HepG2 (cell line): ENCODE data around the gene PLSCR4. TPM values are rescaled to one million over a fixed set of nuclear protein-coding genes. Genes with fewer than 3 reads are reported as not detected.

ENCODE experiments used
- ATAC-seq: fragments of 200-7000 bp; cut with Tn5 transposase; 3 replicates; pipeline ENCODE4 v1.9.1; 2020; ENCODE audit warnings: mild to moderate bottlenecking, moderate library complexity
- BruUV-seq: library from RNA; stranded (reverse); fragments of 400-500 nt; replicated peaks from 2 replicates; lab custom pipeline; 2021; lab: Mats Ljungman, UMichigan
- CTCF ChIA-PET: fragments of 300-600 bp; formaldehyde crosslinking; extraction: SDS; loops from one replicate; lab custom pipeline; 2021; ENCODE audit warnings: low total read pairs, inconsistent platforms, low intra/inter-chr PET ratio; lab: Yijun Ruan, JAX
- POLR2A ChIA-PET: fragments of 350-600 bp; sonication (Branson Sonifier 250); formaldehyde crosslinking; loops from one replicate; lab custom pipeline; 2020; ENCODE audit warnings: antibody characterized with exemption, inconsistent platforms; lab: Yijun Ruan, JAX
- DNase-seq: peaks from one replicate; pipeline ENCODE4 v3.0.0-alpha.2; 2015; ENCODE audit warnings: low spot score
- FAIRE-seq: peaks from 3 replicates; lab custom pipeline; 2011; peaks lifted over from hg19 to GRCh38; lab: Jason Lieb, UNC
- H2AFZ ChIP-seq: one replicate; pipeline ENCODE4 v1.6.1; 2011; ENCODE audit warnings: low read length, inconsistent platforms
- H3K27ac ChIP-seq: fragments of 300-600 bp; 3 replicates; pipeline ENCODE4 v1.8.0; 2011; ENCODE audit warnings: mixed run types, mild to moderate bottlenecking, mixed read lengths, low read length, inconsistent platforms; ENCODE audit not compliant: insufficient read depth; ENCODE audit errors: extremely low read length
- H3K27me3 ChIP-seq, 2 experiments: fragments of 200-600 bp in 1 of 2; 2 replicates in 1 of 2; 3 replicates in 1 of 2; pipeline versions ENCODE4 v1.6.0 to v1.8.0; 2011; ENCODE audit warnings: low read length in 2 of 2, mild to moderate bottlenecking in 2 of 2, moderate library complexity in 2 of 2, inconsistent platforms in 1 of 2; ENCODE audit not compliant: insufficient read depth in 2 of 2, control insufficient read depth in 1 of 2
- H3K36me3 ChIP-seq, 2 experiments: fragments of 200-600 bp in 1 of 2; replicated peaks in 1 of 2; 2 replicates in 1 of 2; 3 replicates in 1 of 2; pipeline versions ENCODE4 v1.5.1 to v1.8.0; 2011; ENCODE audit warnings: low read length in 2 of 2, inconsistent platforms in 1 of 2; ENCODE audit not compliant: insufficient read depth in 2 of 2, control insufficient read depth in 1 of 2
- H3K4me1 ChIP-seq: 2 replicates; pipeline ENCODE4 v1.5.1; 2012; ENCODE audit warnings: low read length, inconsistent platforms; ENCODE audit not compliant: insufficient read depth
- H3K4me2 ChIP-seq: 2 replicates; pipeline ENCODE4 v1.6.0; 2011; ENCODE audit warnings: low read depth, low read length, inconsistent platforms
- H3K4me3 ChIP-seq, 3 experiments: fragments of 200-600 bp in 1 of 3; sonication (generic), shearing (Covaris generic) in 1 of 3; replicated peaks in 1 of 3; 2 replicates each; pipeline ENCODE4 v1.5.1; 2011 to 2016; ENCODE audit warnings: low read length in 3 of 3, inconsistent platforms in 2 of 3, low read depth in 2 of 3, mild to moderate bottlenecking in 2 of 3, control low read depth in 1 of 3, mixed read lengths in 1 of 3; ENCODE audit not compliant: insufficient read depth in 1 of 3
- H3K79me2 ChIP-seq: one replicate; pipeline ENCODE4 v1.6.1; 2011; ENCODE audit warnings: low read length, inconsistent platforms; ENCODE audit not compliant: insufficient read depth
- H3K9ac ChIP-seq: 2 replicates; pipeline ENCODE4 v1.6.0; 2011; ENCODE audit warnings: mild to moderate bottlenecking, low read depth, low read length, inconsistent platforms; ENCODE audit not compliant: insufficient read depth
- H3K9me3 ChIP-seq: 2 replicates; pipeline ENCODE4 v1.5.1; 2012; ENCODE audit warnings: mild to moderate bottlenecking, low read length
- H4K20me1 ChIP-seq: 2 replicates; pipeline ENCODE4 v1.6.0; 2011; ENCODE audit warnings: inconsistent platforms, mild to moderate bottlenecking, low read length, moderate library complexity; ENCODE audit not compliant: insufficient read depth
- AGO2 ChIP-seq: fragments of 200-400 bp; formaldehyde crosslinking; optimal IDR thresholded peaks from 2 replicates; pipeline ENCODE3; 2017; ENCODE audit warnings: mild to moderate bottlenecking, low read depth, low read length, moderate library complexity
- DMAP1 ChIP-seq: IDR thresholded peaks from 2 replicates; pipeline ENCODE4 v1.6.1; 2016
- ESRRA ChIP-seq: sonication (generic); formaldehyde crosslinking; IDR thresholded peaks from 2 replicates; pipeline ENCODE4 v1.5.1; 2020; ENCODE audit warnings: mild to moderate bottlenecking, low read depth, missing genetic modification reagents
- FLYWCH1 ChIP-seq: sonication (generic); formaldehyde crosslinking; IDR thresholded peaks from 2 replicates; pipeline ENCODE4 v1.8.1; 2023; ENCODE audit warnings: mild to moderate bottlenecking, missing genetic modification reagents
- GPBP1L1 ChIP-seq: sonication (generic); formaldehyde crosslinking; IDR thresholded peaks from 2 replicates; pipeline ENCODE4 v1.5.0; 2020; ENCODE audit warnings: mild to moderate bottlenecking, missing genetic modification reagents
- MED13 ChIP-seq: sonication (generic); formaldehyde crosslinking; IDR thresholded peaks from 2 replicates; pipeline ENCODE4 v1.5.0; 2020; ENCODE audit warnings: missing genetic modification reagents
- PCBP2 ChIP-seq: fragments of 200-400 bp; formaldehyde crosslinking; optimal IDR thresholded peaks from 2 replicates; pipeline ENCODE3; 2018; ENCODE audit warnings: low read length, low read depth; ENCODE audit not compliant: poor library complexity, severe bottlenecking
- SATB2 ChIP-seq: sonication (generic); formaldehyde crosslinking; IDR thresholded peaks from 2 replicates; pipeline ENCODE4 v1.5.0; 2020; ENCODE audit warnings: missing genetic modification reagents
- SNRNP70 ChIP-seq: fragments of 200-400 bp; formaldehyde crosslinking; IDR thresholded peaks from 2 replicates; pipeline ENCODE4 v1.6.1; 2017; ENCODE audit warnings: mild to moderate bottlenecking, low read depth, low read length, moderate library complexity
- TBP ChIP-seq: sonication (generic); formaldehyde crosslinking; IDR thresholded peaks from 2 replicates; pipeline ENCODE4 v1.5.0; 2020; ENCODE audit warnings: missing genetic modification reagents
- TBX3 ChIP-seq: fragments of 450-650 bp; IDR thresholded peaks from 2 replicates; pipeline ENCODE4 v1.6.1; 2017; ENCODE audit warnings: antibody characterized with exemption, mild to moderate bottlenecking, inconsistent platforms, borderline replicate concordance
- ZFY ChIP-seq: sonication (generic); formaldehyde crosslinking; IDR thresholded peaks from 2 replicates; pipeline ENCODE4 v1.4.0; 2020; ENCODE audit warnings: missing genetic modification reagents
- ZNF205 ChIP-seq: IDR thresholded peaks from 2 replicates; pipeline ENCODE4 v1.6.1; 2018; ENCODE audit warnings: missing biosample characterization, missing genetic modification reagents
- ZNF263 ChIP-seq: sonication (generic); formaldehyde crosslinking; IDR thresholded peaks from 2 replicates; pipeline ENCODE4 v1.4.0; 2020; ENCODE audit warnings: missing genetic modification reagents
- ZNF280D ChIP-seq: sonication (generic); formaldehyde crosslinking; IDR thresholded peaks from 2 replicates; pipeline ENCODE4 v1.5.1; 2020; ENCODE audit warnings: mild to moderate bottlenecking, missing genetic modification reagents
- ZNF326 ChIP-seq: sonication (generic); formaldehyde crosslinking; IDR thresholded peaks from 2 replicates; pipeline ENCODE4 v1.4.0; 2020; ENCODE audit warnings: missing genetic modification reagents, borderline replicate concordance
- ZNF547 ChIP-seq: sonication (generic); formaldehyde crosslinking; IDR thresholded peaks from 2 replicates; pipeline ENCODE4 v1.5.1; 2020; ENCODE audit warnings: mild to moderate bottlenecking, missing genetic modification reagents
- ZNF780A ChIP-seq: sonication (generic); formaldehyde crosslinking; IDR thresholded peaks from 2 replicates; pipeline ENCODE4 v1.8.0; 2022; ENCODE audit warnings: mild to moderate bottlenecking, missing genetic modification reagents, moderate library complexity
- ZNF790 ChIP-seq: sonication (generic); formaldehyde crosslinking; IDR thresholded peaks from 2 replicates; pipeline ENCODE4 v1.8.0; 2022; ENCODE audit warnings: missing genetic modification reagents, mild to moderate bottlenecking, borderline replicate concordance
- ZNF792 ChIP-seq: IDR thresholded peaks from 2 replicates; pipeline ENCODE4 v1.6.1; 2016
- WGBS: methylation state at CpG from one replicate; pipeline ENCODE4 v1.1.6; 2017; ENCODE audit warnings: low lambda C conversion rate; 5-methylcytosine and 5-hydroxymethylcytosine counted together
- in situ Hi-C: cut with HindIII; loops from 2 replicates; pipeline ENCODE4 v1.10.0; 2017; ENCODE audit warnings: low pct_unique_long_range_greater_than_20kb; ENCODE audit not compliant: extremely low pct_ligation_motif_present
- intact Hi-C: fragments of 100-400 bp; cut with micrococcal nuclease; formaldehyde crosslinking; loops from one replicate; pipeline ENCODE4 v1.10.0; 2022; ENCODE audit not compliant: unreplicated experiment
- polyA plus RNA-seq, 8 experiments: library from polyadenylated mRNA; depleted of rRNA in 3 of 8; stranded (reverse) in 7 of 8; unstranded in 1 of 8; fragments of >200 nt; fragmentation: Illumina TruSeq in 4 of 8; extraction: Trizol in 4 of 8; gene quantifications; 2 replicates each; pipeline versions ENCODE4 v1.2.1 to v1.2.3, GENCODE V29; 2011 to 2016; ENCODE audit warnings: low read depth in 4 of 8, missing spikeins in 1 of 8, mixed read lengths in 1 of 8; ENCODE audit not compliant: insufficient read depth in 1 of 8
- total RNA-seq, 5 experiments: library from RNA; depleted of rRNA; stranded (reverse); fragments of >200 nt; fragmentation: Illumina TruSeq; extraction: Trizol; gene quantifications; 2 replicates each; pipeline ENCODE4 v1.2.3, GENCODE V29; 2016; ENCODE audit warnings: low read depth in 1 of 5

Gene PLSCR4
- total and polyA plus RNA-seq, 2 of the 13 experiments (the other 11 are each of a cell fraction or from before 2014, with no cell fraction given), result 1.5 to 59.0 TPM

GRCh38 chr3:146156095-146156494 lies 94.8 kb downstream of the PLSCR4 start:
- H3K27ac ChIP-seq, result peak overlapping the region; percentile 53
- H3K9me3 ChIP-seq, result no peaks in the 10 kb centered on the region
- ChIA-PET POLR2A (interaction anchor here (1.1 kb wide), 1 partner anchor 67 kb away, joined by 3 read pairs; no protein-coding TSS in a partner anchor), CTCF (no interaction called here)
- BruUV-seq, result no TSS peak
- H3K4me2 ChIP-seq, result peak overlapping the region; percentile 87
- H3K9ac ChIP-seq, result peak overlapping the region; percentile 92
- FAIRE-seq, result no peak
- WGBS, result 45% methylated on average over 3 of the region's 4 CpGs
- no peaks in the 10 kb centered on the region; a peak in 1 of 5 replicates for H3K27me3 ChIP-seq
- H3K79me2 ChIP-seq, result peaks cover 97% of the 10 kb centered on the region
- H3K4me3 ChIP-seq, result peak overlapping the region; percentile 94 to 96 (median 94)
- intact Hi-C loops (loop anchor here (10.0 kb wide), 1 partner anchor 1209 kb away; no protein-coding TSS in a partner anchor), in situ Hi-C loops (no loop called here)
- peaks cover 6 to 7% of the 10 kb centered on the region in 2 experiments for H3K36me3 ChIP-seq
- H2AFZ ChIP-seq, result no peak overlapping the region
- H4K20me1 ChIP-seq, result peaks cover 89% of the 10 kb centered on the region
- no peak for DNase-seq
- ATAC-seq, result no peak
- TF ChIP-seq FLYWCH1 (CRISPR knock-in tag), result no peak
- no peak for TF ChIP-seq MED13
- no peak for TF ChIP-seq ZNF280D
- TF ChIP-seq SATB2 (CRISPR knock-in tag), result no peak
- no peak for TF ChIP-seq ZNF205 (CRISPR knock-in tag)
- no peak for TF ChIP-seq TBP (CRISPR knock-in tag)
- no peak for TF ChIP-seq GPBP1L1 (CRISPR knock-in tag)
- TF ChIP-seq ZNF547 (CRISPR knock-in tag), result no peak
- TF ChIP-seq ZNF326, result no peak
- no peak for TF ChIP-seq ZNF780A (CRISPR knock-in tag)
- no peak for TF ChIP-seq TBX3
- no peak for TF ChIP-seq ZNF790 (CRISPR knock-in tag)
- no peak for TF ChIP-seq AGO2
- TF ChIP-seq ZNF792 (CRISPR knock-in tag), result no peak
- no peak for TF ChIP-seq SNRNP70
- TF ChIP-seq ESRRA (CRISPR knock-in tag), result no peak
- no peak for TF ChIP-seq DMAP1 (CRISPR knock-in tag)
- no peak for TF ChIP-seq ZFY
- no peak for TF ChIP-seq ZNF263 (CRISPR knock-in tag)
- no peak for TF ChIP-seq PCBP2
- peaks cover 69% of the 10 kb centered on the region for H3K4me1 ChIP-seq
